Measurements from ENCODE around the gene TLCD3A.
A peak's percentile ranks its signal among the peaks of the same experiment; 100 is the strongest.

The TLCD3A gene

DNA sequence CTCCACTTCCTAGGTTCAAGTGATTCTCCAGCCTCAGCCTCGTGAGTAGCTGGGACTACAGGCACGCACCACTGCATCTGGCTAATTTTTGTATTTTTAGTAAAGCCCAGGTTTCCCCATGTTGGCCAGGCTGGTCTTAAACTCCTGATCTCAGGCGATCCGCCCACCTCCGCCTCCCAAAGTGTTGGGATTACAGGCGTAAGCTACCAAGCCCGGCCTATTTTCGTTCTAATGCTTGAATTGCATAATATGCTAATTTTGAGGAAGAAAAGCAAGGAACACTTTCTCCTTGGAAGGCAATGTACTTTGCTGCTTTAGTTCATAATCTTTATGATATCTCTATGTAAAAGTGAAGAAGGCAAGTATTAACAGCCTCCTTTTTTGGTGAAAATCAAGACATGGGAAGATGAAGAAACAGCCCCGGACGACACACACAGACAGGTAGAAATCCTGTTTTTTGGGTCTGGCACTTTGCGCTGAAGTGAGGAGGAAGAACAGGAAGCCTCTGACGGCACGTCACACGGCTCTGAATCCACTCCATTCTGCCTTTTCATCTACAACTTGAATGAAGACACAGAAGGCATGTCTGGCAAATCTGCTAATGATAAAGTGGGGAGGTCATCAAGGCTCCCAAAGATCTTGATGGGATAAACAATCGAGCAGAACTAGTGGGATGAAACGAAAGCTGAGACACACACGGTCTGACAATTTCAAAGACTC, 42.7 kb upstream of the TLCD3A start:
- no peak for DNase-seq (ENCODE audit: low read depth, low spot score)
- H3K4me3 ChIP-seq (ENCODE audit: low read depth, low read length), result no peak overlapping the region
- TF ChIP-seq, protein P1, sequence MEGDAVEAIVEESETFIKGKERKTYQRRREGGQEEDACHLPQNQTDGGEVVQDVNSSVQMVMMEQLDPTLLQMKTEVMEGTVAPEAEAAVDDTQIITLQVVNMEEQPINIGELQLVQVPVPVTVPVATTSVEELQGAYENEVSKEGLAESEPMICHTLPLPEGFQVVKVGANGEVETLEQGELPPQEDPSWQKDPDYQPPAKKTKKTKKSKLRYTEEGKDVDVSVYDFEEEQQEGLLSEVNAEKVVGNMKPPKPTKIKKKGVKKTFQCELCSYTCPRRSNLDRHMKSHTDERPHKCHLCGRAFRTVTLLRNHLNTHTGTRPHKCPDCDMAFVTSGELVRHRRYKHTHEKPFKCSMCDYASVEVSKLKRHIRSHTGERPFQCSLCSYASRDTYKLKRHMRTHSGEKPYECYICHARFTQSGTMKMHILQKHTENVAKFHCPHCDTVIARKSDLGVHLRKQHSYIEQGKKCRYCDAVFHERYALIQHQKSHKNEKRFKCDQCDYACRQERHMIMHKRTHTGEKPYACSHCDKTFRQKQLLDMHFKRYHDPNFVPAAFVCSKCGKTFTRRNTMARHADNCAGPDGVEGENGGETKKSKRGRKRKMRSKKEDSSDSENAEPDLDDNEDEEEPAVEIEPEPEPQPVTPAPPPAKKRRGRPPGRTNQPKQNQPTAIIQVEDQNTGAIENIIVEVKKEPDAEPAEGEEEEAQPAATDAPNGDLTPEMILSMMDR (IDR thresholded peaks at IDR 0.05; ENCODE audit: insufficient read depth, low read length, missing control alignments), result no peak
- ChIA-PET POLR2A (no interaction called here), CTCF (interaction anchor here (0.8 to 16.5 kb wide), 6 partner anchors 11 to 278 kb away, joined by 3 to 533 read pairs (median 6); partner anchors contain the start of gene VPS53)

DNA sequence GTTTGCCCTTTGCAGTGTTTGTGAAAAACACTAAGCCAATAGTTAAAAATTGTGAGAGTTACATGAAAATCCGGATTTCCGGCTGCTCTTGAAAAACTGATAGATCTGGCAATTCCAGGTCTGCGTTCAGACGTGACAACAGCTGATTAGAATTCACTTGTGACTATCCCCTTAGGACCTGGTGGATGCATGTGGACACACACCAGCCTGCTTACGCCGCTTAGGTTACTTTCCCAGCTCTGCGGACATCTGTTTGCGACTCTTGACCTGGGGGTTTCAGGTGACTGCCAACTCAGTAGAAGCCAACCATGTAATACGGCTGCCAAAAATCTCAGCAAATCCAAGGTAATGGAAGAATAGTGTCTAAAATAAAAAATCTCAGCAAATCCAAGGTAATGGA, 42.0 kb upstream of the TLCD3A start:
- POLR2A ChIA-PET, result no interaction called here
- H3K4me3 ChIP-seq (ENCODE audit: low read depth, low read length), result no peak overlapping the region
- TF ChIP-seq, protein P1 (IDR thresholded peaks at IDR 0.05; ENCODE audit: insufficient read depth, low read length, missing control alignments), result no peak
- CTCF ChIA-PET, result interaction anchor here (0.8 to 16.5 kb wide), 4 partner anchors 9 to 279 kb away, joined by 4 to 533 read pairs (median 17); partner anchors contain the start of gene VPS53
- no peak for DNase-seq (ENCODE audit: low read depth, low spot score)

DNA sequence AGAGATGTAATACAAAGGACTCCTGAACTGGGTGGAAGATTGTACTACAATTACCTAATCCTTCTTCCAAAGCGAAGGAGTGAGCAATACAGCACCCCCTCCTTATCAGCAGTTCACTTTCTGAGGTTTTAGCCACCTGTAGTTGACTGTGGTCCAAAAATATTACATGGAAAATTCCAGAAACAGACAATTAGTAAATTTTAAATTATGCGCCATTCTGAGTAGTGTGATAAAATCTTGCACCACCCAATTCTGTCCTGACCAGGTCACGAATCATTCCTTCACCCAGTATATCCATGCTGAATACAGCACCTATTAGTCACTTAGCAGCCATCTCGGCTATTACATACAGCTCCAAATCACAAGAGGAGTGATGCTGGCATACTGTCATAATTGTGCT, 41.0 kb upstream of the TLCD3A start:
- peak; percentile 60 for DNase-seq (ENCODE audit: low read depth, low spot score)

DNA sequence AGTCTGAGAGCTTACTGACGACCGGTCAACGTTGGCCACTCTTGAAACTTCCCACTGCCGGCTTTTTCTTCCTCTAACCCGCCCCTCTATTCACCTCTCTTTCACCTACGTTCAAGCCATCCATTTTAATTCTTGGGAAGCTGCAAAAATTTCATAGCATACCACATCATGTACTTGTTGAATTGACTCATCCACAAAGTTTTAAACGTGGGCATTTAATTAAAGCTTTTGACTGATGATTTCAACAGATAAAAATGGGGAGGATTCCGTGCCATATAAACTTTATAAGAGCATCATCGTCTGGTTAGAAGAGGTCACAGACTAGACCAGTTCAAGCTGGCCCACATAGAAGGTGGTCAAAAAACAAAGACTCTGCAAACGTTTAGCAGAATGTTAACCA, 40.3 kb upstream of the TLCD3A start:
- H3K4me3 ChIP-seq (ENCODE audit: low read depth, low read length), result no peak overlapping the region
- POLR2A ChIA-PET, result interaction anchor here (0.7 to 1.5 kb wide), 11 partner anchors 10 to 282 kb away, joined by 3 to 7 read pairs (median 4); a partner anchor contains a TSS
- TF ChIP-seq, protein P1 (IDR thresholded peaks at IDR 0.05; ENCODE audit: insufficient read depth, low read length, missing control alignments), result no peak
- DNase-seq (ENCODE audit: low read depth, low spot score), result peak; percentile 91
- CTCF ChIA-PET, result interaction anchor here (0.6 to 16.5 kb wide), 4 partner anchors 9 to 281 kb away, joined by 3 to 533 read pairs (median 15); a partner anchor contains a TSS

More for the DNA sequence above, 41.0 kb upstream of the TLCD3A start:
- POLR2A ChIA-PET, result interaction anchor here (0.7 to 1.5 kb wide), 7 partner anchors 9 to 281 kb away, joined by 3 to 7 read pairs (median 5); a partner anchor contains a TSS
- TF ChIP-seq, protein P1 (IDR thresholded peaks at IDR 0.05; ENCODE audit: insufficient read depth, low read length, missing control alignments), result no peak
- CTCF ChIA-PET, result interaction anchor here (0.6 to 16.5 kb wide), 6 partner anchors 9 to 280 kb away, joined by 3 to 533 read pairs (median 6); a partner anchor contains a TSS
- no peak overlapping the region for H3K4me3 ChIP-seq (ENCODE audit: low read depth, low read length)

DNA sequence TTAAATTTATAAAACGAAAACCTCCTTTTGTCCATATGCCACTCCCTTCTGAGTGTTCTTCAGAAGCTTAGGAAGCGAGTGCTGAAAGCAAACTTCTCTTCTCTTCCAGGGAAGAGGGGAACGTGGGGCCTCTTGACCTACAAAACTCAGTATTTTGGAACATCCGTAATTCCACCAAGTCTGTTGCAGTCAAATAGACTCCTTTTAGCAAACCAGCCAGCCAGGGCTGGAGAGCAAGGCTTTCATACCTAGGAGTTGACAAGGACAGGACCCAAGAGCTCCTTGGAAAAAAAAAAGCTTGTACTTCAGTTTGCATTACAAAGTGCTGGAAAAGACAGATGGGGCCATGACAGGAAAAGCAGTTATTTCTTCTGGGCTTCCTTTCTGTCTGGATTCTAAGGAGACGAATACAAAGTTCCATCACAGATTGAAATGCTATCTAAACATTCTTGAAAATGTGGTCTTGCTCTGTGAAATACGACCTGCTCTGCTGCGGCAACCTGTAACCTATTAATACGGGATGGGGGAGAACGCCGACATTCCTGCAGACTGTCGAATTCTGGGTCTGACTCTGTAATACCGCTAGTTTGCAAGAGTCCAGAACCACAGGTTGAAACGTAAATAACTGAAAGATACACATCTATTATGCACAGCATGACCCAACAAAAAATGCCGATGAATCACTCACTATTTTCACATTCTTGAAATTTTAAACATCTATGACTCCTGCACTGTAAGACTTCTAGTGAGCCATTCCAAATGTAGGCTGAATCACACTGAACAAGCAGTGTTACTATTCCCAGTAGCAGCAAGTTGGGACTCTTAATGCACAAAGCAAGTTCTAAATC, 38.4 kb upstream of the TLCD3A start:
- POLR2A ChIA-PET, result interaction anchor here (0.8 kb wide), 1 partner anchor 182 kb away, joined by 3 read pairs; no protein-coding TSS in a partner anchor
- TF ChIP-seq, protein P1 (IDR thresholded peaks at IDR 0.05; ENCODE audit: insufficient read depth, low read length, missing control alignments), result no peak
- CTCF ChIA-PET, result interaction anchor here (0.9 to 16.5 kb wide), 5 partner anchors 9 to 550 kb away, joined by 3 to 533 read pairs (median 4); partner anchors contain the start of gene TIMM22
- peak; percentile 98 for DNase-seq (ENCODE audit: low read depth, low spot score)
- H3K4me3 ChIP-seq (ENCODE audit: low read depth, low read length), result no peak overlapping the region

Measured in AG04449 (cell line).